Measurements from ENCODE around the gene PIKFYVE.

DNA sequence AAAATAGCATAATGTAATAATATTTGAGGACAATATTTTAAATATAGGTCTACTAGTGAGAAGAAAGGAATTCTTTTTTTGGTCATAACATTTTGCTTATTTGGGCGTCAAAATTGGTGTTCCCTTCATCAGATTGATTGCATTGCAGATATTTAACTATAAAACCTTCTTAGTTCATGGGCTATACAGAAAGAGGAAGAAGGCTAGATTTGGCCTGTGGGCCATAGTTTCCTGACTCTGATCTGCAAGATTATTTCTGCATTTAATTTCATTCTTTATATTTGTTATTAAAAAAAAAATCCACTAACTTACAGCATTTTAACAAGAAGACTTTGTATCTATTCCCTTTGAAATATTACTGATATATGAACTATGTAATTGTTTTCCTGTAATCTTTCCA lies 31.9 kb downstream of the PIKFYVE start:
- no peak for TF ChIP-seq CTCF (IDR thresholded peaks at IDR 0.05; ENCODE audit: insufficient read depth, low read depth, low read length)
- no peak for TF ChIP-seq EZH2 (IDR thresholded peaks at IDR 0.05; ENCODE audit: insufficient read depth, low read length)

All from astrocyte (in vitro differentiated cells and primary cell).